Measurements from ENCODE around the gene DNAJB9.

DNAJB9 gene

DNA sequence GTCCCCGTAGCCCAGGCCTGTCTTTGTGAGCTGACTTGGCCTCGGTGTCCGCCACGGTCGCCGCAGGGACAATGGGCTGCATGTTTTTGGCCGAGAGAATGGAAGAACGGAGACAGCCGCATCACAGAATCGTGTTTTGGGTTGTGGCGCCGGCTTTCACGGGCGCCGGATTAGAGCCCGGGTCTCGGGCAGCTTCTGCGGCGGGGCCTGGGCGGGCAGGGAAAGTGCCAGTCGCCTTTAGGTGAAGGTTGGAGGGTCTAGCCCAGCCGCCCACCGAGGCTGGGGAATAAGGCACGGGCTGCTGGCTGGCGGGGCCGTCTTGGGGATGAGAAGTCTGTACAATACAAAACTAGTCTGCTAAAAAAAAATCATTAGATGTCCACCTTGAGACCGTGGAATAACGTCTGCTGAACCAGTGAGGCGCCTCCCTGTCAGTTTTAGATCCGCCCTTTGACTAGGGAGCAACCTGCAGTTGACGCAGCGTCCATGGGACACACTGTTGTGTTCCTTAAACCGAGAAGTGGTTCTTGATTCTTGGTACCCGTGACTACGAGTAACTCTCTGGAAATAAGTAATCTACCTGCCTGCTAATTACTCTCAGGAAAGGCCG, 577 bp downstream of the DNAJB9 start:
- no peak for DNase-seq

DNA sequence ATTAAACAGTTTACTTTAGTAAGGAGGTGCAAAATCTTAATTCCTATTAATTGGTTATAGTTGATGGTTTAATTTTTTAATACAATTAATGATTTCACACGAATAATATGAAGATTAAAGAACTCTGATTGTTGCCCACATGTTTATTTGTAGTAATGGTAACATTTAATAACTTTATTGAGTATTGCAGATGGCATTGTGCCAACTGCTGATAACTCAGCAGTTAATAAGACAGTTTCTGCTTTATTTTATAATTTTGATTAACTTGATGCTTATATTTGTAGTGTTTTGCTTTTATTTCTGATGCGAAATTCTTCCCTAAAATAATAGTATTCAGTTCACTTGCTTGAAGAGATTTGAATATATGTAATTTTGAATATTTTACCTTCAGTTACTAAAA, 2.8 kb downstream of the DNAJB9 start:
- DNase-seq: no peak

DNA sequence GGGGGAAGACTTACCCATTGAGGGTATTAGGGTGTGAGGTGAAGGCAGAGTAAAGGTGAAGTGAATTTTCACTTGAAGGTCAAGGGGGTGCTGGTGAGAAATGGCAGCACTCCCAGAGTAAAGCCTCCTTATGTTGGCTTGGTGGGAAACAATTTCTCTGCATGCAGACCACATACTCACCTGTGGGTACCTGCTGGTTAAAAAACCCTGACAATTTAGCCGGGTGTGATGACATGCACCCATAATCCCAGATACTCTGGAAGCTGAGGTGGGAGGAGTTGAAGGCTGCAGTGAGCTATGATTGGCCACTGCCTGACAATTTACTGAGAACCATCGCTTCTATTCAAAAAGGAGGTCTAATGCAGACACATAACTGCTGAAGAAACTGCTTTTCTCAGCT, 5.5 kb downstream of the DNAJB9 start:
- DNase-seq: no peak

DNA sequence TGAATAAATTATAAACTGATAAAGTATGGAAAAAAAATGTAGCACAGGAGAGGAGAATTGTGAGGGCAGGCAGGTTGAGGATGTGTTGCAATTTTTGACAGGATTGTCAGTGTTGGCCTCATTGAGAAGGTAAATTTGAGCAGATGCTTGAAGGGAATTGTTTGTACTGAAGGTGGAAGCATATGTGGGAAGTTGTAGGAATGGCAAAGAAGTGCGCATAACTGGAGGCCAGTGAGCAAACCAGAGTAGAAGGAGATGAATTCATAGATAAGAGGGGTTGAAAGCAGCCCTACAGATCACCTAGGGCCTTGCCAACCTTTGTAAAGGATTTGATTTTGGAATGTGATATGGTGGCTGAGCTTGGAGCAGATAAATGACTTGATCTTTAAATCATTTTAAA, 6.4 kb downstream of the DNAJB9 start:
- no peak for DNase-seq

DNA sequence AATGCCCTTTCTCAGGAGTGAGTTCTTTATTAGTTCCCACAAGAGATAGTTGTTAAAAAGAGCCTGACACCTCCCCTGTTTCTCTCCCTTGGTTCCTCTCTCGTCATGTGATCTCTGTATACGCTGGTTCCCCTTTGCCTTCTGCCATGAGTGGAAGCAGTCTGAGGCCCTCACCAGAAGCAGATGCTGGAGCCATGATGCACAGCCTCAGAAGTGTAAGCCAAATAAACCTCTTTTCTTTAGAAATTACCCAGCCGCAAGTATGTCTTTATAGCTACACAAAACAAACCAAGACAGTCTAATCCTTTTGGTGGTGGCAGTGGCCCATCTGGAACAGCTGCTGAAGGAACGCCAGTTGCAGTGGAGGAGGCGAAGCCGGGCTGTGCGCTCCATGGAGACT, 9.3 kb downstream of the DNAJB9 start:
- no peak for DNase-seq

DNA sequence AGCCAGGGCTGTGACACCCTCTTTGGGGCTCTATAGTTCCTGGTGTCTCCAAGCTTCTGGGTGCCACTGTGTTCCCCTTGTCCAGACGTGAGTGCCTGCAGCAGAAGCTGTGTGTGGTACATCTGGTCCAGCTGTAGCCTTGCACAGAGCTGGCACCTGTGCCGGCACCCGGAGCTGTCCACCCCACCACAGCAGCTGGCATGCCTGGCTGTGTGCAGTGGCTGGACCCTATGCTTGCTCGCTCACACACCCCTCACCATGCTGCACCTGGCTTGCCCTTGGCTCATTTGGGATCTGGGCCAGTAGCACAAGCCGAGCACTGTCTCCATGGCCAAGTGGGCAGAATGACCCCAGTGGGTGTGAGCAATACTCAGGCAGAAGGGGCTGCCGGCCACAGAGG, 10.6 kb downstream of the DNAJB9 start:
- no peak for DNase-seq

DNA sequence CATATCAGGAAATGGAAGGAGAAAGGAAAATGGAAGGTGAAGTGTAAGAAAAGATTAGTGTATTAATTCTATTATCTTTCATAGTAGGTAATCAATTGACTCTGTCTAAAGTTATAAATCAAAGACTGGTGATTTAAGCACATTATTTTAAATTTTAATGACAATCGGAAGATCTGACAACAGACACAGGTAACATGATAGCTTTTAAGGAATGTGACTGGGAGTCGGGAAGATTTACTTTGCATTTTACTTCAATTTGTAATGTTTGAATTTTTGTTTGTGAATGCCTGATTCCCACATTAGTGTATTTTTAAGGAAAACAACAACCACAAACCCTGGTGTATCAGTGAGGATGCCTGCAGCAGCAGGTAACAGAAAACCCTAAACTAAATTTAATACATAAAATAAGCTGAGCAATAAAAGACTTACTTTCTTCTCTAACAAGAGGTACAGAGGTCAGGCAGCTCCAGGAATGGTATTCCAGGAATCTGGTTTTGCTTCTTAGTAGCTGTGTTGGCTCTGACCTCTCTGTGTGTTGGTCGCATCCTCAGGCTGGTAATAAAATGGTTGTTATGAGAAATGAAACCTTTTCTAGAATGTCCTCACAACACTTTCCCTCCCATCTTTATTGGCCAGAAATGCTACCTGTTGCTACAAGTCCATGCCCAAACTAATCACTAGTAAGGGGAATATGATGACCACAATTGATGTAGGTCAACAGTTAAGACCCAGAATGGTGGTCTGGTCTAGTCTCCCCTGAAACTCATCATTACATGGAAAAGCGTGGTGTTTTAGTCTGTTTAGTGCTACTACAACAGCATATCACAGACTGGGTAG, 12.2 kb downstream of the DNAJB9 start:
- DNase-seq: no peak

DNA sequence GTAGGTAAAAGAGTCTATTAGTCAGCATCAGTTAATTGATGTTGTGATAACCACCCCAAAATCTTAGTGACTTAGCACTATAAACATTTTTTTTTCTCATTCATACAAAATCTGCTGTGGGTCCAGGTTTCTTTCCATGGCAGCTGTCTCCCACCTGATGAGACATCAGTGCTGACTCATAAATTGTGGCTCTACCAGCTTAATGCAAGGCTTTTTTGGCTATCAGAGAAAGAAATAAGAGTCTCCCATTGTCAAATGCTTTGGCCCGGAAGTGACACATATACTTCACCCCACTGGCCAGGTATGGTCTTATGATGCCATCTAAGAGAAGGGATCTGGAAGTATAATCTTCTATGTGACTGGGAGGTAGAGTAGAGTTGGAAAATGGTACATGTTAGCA, 14.5 kb downstream of the DNAJB9 start:
- DNase-seq: no peak

DNA sequence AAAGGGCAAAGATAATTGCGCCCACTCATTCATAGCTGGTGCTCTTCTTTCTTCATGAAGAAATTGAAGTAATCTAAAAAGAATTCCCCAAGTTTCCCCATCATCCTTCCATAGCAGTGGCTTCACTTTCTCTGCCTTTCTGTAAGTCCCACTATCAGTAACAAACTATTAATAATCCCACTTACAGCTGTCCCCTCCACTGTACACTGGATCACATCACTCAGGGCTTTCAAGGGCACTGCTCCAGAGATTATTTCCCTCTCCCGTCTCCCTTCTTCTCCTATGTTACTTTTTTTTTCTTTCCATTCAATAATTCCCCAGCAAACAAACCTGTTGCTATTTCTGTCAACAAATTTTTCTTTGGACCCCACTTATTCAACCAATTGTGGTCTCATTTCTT, 16.2 kb downstream of the DNAJB9 start:
- no peak for DNase-seq

DNA sequence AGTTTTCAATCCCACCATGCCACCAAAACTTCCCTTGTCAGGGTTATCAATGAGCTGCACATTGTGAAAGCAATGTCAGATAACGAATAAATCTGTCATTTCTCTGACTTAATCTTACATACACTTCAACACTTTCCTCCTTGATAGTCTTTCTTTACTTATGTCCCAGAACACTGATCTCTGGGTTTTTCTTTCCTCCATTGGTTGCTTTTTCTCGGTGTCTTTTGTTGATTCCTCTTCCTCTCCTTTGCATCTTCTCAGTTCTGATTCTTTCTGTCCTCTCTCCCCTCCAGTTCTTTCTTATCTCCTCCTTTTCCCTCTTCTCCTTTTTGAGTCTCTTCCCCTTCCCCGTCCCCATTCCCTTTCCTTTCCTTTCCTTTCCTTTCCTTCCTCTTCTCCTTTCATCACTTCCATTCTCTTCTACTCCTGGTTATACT, 16.6 kb downstream of the DNAJB9 start:
- DNase-seq: no peak

DNA sequence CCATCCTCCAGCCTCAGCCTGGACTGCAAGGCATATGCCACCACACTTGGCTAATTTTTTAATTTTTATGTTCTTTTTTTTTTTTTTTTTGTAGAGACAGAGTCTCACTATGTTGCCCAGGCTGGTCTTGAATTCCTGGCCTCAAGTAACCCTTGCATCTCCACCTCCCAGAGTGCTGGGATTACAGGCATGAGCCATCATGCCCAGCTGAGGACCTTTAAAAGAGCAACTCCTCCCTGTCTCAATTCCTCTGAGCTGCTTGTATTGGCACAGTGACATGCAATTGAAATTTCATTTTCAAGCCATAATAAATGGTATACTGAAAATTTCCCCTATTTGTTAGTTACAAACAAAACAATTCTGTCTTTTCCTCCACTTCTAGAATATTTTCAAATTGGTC, 19.5 kb downstream of the DNAJB9 start:
- DNase-seq: no peak

DNA sequence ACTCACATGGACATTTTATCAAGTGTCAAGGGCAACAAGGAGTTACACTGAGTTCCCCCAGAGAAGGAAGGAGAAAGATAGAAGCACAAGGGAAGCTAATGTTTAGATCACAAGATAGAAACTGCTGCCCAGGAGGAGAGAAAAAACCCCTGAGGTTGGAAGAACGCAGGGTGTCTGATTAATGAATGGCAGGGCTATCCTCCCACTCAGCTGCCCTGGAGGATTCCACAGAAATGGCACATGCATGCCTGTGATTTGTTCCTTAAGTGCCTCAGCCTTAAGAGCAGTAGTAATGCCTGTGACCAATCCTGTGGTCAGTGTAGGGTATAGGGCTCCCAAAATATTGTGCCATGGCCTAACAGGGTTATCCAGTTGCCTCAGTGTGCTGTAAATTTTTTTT, 20.2 kb downstream of the DNAJB9 start:
- DNase-seq: no peak

DNA sequence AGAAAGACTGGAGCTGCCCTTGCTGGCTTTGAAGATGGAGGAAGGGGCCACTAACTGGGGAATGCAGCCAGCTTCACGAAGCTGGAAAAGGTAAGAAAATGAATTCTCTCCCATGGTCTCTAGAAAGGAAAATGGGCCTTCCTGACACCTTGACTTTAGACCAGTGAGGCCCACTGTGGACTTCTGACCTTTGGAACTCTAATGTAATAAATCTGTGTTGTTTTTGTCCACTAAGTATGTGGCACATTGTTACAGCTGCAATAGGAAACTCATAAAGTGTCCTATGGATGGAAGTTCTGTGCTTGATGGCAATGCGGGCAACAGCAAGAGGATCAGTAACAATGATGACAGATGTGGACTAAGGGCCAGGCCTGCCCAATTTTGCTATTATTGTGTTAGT, 20.9 kb downstream of the DNAJB9 start:
- no peak for DNase-seq

DNA sequence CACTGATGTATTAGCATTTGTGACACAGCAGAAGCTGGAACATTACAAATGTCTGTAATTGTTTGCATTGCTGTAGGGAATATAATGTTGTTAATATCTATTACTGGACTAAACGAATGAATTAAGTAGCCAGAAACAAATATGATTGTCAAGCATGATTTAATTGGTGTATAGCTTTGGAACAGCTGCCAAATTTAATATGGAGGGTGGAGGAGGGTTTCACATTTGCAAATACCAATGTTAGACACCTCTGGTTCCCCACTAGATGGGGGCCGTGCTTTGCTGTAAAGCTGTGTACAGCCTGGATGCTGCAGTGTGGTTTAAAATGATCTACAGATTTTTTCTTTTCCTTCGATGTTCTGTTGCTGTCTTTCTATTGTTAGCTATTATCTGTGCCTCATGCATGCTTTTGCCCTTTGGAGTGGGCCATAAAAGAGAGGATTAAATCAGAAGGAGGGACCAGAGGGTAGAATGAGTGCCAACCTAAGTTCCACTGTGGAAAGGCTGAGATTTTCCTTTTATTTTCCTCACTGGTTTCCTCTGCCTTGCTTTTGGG, 23.1 kb downstream of the DNAJB9 start:
- peak; percentile 16 for DNase-seq

DNA sequence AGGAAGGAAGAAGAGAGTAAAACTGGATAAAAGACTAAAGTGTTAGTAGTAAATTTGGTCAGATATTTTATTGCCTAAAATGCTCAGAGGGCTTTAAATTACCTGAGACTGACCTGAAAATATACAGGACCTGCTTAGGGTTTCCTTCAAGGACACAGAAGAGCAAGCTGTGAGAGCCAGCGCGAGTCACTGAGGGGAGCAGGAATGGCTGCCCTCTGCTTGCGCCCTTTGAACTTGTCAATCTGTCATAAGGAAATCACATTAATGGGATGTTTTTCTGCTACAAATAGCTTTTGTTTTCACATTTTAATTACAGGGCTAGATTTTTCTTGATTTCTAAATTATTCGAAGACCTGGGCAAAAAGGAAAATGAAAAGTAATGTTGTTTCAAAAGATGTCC, 26.9 kb downstream of the DNAJB9 start:
- DNase-seq: no peak

DNA sequence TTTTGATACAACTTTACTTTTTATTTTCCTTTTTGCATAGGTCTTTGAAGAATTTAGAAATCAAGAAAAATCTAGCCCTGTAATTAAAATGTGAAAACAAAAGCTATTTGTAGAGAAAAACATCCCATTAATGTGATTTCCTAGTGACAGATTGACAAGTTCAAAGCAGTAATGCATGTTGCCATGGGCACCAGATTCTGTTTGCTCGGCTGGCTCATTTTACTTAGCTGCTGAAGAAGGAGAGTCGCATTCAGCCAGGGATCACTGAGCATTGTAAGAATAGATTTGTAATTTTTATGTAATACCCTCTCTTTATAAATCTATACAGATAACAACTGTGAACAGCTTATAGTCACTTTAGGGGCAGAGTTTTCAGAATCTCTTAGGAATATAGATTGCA, 28.5 kb downstream of the DNAJB9 start:
- DNase-seq: peak; percentile 27

DNA sequence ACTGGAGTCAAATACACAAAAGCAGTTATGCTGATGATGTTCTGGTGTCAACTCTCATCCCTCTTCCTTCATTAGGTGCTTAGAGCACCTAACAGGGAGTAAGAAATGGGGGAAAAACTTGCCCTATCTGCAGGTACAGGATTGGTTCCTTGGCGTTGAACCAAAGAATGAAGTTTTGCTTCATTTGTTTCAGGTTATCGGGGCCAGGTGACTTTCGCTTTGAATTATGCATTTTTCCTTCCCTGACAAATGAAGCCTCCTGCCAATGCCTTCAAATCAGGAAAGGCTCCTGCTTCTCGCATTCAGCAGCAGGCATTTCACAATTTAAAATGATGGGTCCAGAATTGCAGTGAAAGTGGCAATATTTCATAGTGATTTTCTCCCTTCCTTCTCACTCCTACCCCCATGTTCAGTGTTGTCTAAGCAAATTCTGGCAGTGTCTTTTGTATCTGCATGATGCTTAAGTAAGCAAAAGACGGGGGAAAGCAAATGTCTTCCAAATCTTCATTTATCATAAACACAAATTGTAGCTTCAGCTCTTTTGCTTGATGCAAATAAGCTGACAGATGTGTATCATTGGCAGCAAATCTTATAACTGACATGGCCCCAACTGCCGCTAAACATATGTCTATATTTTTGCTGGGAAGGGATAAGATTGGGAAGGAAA, 29.4 kb downstream of the DNAJB9 start:
- no peak for DNase-seq

DNA sequence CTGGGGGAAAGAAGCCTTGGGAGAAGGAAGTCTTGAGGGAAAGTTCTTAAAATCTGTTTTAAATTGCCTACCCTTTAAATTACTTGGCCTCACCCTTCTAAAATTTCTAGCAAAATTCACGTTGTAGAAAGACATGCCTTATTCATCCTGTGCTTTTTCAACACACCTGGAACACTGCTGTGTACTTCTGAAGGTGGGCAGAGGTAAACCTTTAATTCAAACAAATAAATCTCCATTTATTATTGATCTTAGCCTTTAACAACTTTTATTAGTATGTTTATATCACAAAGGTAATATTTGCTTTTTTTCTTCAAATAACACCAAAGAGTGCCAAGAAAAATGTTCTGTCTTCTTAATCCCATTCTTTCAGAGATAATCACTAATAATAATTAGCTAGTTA, 30.7 kb downstream of the DNAJB9 start:
- no peak for DNase-seq

DNA sequence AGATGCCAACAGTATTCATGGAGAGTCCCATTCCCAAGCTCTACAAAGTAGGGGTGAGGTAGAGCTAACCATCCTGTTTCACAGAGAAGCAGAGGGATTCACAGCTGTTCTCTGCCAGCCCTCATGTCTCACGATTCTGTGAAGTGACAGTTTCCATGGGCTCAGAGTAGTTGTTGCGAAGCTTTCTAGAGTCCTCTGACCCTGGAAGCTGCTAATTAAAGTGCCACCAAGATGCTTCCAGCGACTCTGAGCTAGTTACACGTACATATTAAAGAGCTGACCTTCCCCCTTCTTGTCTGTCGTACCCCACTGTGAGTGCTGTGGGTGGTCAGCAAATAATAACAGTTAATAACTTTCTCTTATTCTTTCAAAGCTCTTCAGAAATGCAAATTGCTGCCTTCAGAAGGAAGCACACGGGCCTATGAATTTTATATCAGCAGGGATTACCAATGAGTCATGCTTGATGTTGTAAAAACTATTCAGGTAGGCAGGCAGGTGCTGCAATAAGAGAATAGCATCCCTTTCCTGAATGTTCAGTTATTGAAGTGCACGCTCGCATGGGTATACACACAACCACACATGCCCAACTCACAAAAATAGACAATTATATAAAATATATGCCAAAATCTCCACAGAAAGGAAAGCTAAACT, 34.1 kb downstream of the DNAJB9 start:
- DNase-seq: no peak

DNA sequence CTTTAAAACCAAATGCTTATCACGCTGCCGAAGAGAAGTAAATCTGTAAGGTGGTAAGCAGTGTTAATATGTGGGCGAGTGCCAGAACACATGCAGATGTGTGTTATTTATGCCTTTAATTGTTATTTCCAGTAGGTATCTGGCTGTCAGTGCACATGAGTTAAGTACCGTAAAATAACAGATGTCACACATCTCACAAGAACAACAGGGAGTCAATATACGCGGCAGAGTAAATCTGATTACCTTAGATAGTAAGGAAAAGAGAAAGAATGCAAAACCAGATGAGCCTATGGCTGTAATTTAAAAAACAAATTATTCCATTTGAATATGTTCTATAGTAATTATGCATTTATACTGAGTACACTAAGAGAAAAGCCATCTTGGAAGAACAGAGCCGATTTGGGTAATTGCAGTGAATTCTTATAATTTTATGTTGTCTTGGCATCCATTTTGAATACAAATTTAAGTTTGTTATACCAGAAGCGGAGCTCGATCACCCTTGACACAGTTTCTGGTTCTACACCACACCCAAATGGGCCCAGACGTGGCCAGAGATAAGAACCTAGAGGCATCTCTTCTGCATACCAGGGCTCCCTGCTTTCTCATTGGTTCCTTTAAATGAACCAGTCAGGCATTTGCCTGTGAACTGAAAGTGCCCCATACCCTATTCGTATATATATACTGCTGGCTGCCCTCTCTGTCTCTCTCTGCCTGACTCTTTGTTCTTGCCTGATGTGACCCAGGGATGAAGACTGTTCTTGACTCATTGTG, 34.8 kb downstream of the DNAJB9 start:
- no peak for DNase-seq

DNA sequence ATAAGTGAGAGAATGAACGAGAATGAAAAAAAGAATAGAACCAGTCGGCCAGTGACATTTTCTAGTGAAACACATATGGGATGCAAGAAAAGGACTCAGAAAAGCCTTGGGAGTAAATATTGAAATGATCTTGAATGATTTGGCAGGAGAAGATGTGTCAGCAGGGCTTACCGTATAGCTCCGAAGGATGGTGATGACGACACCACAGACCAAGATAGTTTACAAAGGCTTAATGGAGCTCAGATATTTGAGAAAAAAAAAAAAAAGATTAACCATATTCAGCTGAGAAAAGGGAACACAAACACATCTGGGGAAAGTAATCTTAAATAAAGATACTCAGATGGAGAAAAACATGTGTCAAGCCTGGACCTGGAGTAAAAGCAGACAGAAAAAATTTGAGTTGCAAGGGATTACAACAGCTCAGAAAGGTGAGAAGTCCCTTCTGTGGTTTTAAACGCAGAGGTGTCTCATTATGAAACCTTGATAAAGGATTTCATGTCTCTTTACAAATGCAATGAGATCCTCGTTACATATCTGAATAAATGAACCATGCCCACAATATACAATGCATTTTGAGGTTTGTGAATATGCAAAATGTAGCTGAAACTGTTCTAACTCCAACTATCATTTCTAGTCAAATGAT, 36.0 kb downstream of the DNAJB9 start:
- DNase-seq: no peak

DNA sequence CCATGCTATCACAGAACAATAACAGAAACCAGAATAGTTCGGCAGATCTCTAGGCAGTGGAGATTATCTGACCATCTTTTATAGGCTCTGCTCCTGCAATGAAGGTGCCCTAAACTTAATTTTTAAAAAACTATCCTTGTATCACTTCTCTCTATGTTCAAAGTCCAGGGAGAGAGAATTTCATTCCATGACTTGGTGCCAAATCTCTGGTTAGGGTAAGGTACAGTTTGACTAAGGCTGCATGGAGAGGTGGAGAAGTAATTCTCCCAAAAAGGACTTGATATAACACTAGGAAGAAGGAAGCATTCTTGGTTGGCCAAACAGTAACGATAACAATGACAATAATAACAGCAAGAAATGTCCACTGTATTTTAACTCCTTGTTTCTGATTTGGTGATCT, 40.0 kb downstream of the DNAJB9 start:
- DNase-seq: no peak
